Measurements from ENCODE around the gene ANAPC1.
"Not testable (repeated sequence)": the region's sequence is repeated elsewhere in the genome, so short reads cannot be mapped to it uniquely, and the experiment has no call there.

DNA sequence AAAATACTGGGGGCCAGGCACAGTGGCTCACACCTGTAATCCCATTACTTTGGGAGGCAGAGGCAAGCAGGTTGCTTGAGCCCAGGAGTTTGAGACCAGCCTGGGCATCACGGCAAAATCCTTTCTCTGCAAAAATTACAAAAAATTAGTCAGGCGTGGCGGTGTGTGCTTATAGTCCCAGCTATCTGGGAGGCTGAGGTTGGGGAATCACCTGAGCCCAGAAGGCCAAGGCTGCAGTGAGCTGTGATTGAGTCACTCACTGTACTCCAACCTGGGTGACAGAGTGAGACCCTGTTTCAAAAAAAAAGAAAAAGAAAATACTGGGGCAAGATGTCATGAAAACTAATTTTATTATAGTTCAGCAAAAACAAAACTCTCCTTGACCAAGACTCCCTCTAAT lies 24.0 kb downstream of the ANAPC1 start:
- TF ChIP-seq, protein P1, sequence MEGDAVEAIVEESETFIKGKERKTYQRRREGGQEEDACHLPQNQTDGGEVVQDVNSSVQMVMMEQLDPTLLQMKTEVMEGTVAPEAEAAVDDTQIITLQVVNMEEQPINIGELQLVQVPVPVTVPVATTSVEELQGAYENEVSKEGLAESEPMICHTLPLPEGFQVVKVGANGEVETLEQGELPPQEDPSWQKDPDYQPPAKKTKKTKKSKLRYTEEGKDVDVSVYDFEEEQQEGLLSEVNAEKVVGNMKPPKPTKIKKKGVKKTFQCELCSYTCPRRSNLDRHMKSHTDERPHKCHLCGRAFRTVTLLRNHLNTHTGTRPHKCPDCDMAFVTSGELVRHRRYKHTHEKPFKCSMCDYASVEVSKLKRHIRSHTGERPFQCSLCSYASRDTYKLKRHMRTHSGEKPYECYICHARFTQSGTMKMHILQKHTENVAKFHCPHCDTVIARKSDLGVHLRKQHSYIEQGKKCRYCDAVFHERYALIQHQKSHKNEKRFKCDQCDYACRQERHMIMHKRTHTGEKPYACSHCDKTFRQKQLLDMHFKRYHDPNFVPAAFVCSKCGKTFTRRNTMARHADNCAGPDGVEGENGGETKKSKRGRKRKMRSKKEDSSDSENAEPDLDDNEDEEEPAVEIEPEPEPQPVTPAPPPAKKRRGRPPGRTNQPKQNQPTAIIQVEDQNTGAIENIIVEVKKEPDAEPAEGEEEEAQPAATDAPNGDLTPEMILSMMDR (IDR thresholded peaks at IDR 0.05; ENCODE audit: low read depth, low read length, missing input control), result not testable (repeated sequence)
- not testable (repeated sequence) for TF ChIP-seq RAD21 (IDR thresholded peaks at IDR 0.05); SP1 (IDR thresholded peaks at IDR 0.05); TAF1 (conservative IDR thresholded peaks at IDR 0.05); HNF4G (IDR thresholded peaks at IDR 0.05)

All from liver (tissue), 3 donors.